ENCODE data around the gene MYH7B.
A peak's percentile ranks its signal among the peaks of the same experiment; 100 is the strongest.

MYH7B gene

DNA sequence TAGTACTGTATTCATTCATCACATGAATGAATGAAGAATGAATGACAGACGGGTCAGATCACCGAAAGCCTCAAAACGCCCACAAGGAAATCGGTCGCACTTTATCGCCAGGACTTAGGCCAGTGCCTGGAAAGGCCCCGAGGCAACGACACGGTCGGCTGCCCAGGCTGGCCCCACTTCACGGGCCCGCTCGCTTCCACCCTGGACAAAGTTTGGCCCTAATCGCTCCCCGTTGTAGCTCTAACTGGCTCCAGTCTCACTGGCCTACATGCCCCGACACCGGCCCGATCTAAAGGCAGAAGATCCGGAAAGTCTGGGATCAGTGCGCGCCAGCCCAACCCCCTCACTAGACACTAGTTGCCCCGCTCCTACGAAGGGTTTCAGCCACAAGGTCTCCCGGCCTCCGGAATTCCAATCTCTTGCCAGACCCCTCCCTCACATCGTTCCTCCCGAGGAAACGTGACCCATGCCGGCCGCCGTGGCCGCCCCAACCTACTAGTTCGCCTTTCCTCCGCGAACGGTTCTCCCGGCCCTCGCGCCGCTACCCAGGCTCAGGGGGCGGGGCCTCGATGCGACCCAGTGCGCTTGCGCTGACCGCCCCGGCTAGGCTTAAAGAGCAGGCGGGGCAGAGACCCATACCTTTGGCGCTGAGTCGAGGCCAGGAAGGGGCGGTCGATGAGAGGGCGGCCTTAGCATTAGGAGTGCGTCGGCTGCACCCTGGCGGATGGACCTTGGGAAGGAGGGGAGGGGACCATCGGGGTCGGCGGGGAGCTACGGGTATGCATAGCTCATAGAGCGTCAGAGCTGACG is at the start of gene MYH7B, which contains the start of gene GSS:
Gene MYH7B, plus strand, starts transcription at position 638 of the 810 bp plus-strand sequence. CDS start 22,138 bp downstream, outside the sequence.
Gene GSS, minus strand, starts transcription at position 576 of the 810 bp plus-strand sequence. CDS start 3,954 bp downstream, outside the sequence.
- peak; percentile 94 for DNase-seq (ENCODE audit: low read depth, low spot score)

DNA sequence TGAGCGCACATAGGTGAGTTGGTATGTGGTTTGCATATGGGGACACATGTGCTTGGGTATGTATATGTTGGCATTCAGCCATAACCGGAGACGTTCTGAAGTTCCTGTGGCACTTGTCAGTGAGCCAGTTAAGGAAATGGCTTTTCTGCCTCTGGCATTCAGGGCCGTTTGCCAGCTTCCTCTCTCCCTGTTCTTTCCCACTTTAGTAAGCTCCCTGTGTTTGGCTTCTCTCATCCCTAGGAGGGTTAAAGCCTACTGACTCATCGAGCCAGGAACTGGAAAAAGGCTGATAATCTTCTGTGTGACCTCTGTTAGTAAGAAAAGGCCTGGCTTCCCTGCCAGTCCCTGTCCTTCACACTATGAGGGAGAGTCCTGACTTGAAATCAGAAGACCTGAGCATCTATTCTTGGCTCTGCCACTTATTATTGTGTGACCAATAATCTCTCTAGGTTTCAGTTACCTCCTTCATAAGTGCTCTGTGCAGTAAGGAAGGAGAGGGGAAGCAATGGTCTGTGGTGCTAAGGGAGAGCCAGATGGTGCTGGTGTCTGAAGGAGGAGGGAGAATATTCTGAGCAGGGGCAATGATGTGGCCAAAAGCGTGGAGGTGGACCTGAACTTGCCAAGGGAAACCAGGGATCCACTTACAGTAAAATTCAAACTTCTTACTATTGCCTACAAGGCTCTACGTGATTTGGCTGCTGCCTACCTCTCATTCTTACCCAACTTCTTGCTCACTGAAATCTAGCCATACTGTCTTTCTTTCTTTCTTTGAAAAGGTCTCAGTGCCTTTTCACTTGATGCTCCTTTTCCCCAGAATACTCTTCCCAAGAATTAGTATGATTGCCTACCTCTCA is 47.8 kb upstream of the MYH7B start:
- no peak for DNase-seq (ENCODE audit: low read depth, low spot score)

DNA sequence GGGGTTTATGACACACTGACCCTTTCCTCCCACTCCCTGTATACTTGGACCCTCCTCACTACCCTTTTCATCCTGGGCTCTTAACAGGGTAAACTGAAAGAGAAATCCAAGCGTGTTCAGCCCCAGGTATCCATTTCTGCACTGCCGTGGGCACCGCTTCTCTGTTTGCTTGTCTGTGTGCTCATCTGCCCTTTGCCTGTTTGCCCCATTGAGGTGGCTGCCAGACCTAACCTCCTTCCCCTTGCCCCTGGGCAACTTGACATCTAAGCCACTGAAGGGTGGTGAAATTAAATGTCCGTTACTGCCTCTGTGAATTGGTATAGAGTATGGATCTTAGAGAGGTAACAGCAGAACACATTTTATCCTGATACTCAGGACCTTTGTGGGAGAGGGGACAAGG is 40.5 kb upstream of the MYH7B start:
- DNase-seq (ENCODE audit: low read depth, low spot score) = no peak

DNA sequence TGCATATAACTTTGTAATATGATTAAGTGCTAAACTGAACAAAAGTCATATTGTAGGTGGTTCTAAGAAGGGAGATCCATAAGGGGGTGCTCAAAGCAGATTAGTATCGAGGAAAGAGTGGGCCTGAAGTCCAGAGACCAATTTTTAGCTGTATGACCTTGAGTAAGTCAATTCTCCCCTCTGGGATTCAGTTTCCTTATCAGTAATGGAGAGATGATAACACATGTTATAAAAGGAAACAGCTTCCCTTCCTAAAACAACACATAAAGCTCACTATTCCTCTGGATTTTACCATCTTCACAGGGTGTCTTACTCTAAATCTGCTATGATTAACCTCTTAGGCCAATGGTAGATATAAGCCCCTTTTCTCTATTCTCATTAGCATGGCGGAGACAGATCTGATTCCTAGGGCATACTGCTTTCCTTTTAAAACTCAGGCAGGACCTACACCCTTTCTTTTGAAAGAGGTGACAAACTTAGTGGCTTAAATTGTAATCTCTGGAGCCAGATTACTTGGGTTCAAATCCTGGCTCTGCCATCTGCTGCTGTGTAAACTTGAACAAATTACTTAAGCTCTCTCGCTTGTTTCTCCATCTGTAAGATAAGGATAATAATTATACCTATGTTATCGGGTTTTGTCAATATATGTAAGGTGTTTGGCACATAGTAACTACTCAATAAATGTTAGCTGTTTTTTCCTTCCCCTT is 39.8 kb upstream of the MYH7B start:
- DNase-seq (ENCODE audit: low read depth, low spot score) = no peak

DNA sequence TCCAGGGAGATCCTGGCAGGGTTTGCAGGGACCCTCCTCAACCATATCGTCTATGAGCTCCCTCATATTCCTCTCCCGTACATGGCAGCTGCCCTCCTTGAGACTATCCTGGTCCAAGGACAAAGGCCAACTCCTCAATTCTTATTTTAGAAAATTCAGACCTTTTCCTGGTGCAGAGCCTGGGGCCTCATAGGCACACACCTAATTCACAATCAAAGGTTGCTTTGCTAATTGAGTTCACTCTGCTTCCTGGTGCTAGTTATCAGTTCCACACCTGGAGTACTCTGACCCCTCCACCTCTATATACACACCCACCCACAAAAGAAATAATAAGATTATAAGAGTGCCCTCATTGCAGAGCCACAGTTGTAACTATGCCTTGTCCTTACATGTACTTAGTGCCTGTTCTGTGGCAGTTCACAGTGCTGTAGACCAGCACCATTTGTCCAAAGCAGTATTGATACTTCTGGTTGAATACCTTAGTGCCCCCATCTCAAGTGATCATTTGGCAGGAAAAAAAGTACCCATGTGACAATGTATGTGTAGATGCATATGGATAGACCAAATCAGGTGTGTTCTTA is 38.8 kb upstream of the MYH7B start:
- no peak for DNase-seq (ENCODE audit: low read depth, low spot score)

DNA sequence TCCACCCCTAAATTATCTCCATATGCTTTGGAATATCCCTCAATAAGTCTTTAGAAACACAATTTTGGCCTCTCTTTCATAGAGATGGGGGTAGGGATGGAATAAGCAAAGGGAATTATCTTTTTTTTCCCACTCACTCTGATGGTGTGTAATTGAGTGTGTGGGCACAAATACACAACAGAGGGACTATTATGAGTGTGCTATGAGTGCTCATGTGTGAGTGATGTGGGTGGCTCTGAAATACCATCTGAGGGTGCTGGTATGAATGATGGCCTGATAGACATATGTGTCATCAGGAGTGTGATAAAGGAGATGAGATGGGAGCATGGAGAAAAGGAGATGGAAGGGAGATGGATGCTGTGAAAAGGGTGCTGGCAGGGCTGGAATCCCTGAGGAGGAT is 35.6 kb upstream of the MYH7B start:
- no peak for DNase-seq (ENCODE audit: low read depth, low spot score)

DNA sequence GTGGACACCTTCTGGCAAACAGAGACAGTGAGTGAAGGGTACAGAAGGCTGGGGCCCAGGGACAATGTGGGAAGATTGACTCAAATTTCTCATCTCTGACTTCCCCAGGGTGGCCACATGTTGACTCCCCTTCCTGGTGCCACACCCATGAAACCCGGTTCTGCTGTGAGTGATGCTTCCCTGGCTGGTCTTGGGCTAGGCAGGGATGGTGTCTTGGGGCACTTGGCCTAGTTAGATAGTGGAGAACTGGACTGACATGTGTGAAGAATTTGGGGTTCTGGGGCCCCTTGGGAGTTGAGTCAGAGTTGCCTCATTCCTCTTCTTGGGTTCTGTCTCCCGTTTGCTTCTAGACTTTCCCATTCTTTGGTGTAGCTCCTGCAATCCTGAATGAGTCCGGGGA is 34.2 kb upstream of the MYH7B start:
- DNase-seq (ENCODE audit: low read depth, low spot score) = no peak

DNA sequence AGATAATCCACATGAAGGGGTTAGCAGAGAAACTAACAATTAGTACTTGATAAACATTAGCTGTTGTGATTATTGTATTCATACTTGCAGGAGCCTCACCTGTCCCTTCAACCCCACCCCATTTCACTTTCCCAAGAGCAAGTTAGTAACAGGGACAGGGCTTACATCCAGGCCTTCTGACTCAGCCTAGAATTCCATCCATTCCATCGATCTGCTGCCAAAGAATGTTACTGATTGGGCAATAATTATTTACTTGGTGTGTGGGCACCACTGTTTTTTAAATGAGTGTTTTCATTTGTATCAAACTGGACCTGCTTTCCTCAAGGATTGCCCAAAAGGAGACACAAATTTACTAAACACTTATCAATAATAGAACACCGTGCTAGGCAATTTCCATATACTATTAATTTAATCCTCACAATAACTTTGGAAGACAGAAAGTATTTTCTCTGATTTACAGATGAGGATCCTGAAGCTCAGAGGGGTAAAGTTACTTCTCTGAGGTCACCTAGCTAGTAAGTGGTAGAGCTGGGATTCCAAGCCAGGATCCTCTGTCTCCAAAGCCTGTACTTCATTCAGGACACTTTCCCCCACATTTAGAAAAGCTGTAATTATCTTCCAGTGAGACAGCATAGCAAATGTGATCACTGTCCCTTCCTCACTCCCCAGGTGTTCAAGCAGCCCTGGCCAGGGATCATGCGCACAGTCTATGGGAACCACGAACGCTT is 32.9 kb upstream of the MYH7B start:
- no peak for DNase-seq (ENCODE audit: low read depth, low spot score)

DNA sequence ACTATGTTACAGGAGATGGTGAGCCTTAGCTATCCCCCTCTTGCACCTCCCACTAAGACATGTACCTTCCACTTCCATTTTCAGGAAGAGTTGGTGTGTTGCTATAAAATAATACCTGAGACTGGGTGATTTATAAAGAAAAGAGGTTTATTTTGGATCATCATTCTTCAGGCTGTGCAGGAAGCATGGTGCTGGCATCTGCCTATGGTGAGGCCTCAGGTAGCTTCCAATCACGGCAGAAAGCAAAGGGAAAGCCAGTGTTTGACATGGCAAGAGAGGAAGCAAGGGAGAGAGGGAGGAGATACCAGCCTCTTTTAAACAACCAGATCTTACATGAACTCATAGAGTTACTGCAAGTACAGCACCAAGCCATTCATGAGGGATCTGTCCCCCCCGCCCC is 32.3 kb upstream of the MYH7B start:
- DNase-seq (ENCODE audit: low read depth, low spot score) = no peak

DNA sequence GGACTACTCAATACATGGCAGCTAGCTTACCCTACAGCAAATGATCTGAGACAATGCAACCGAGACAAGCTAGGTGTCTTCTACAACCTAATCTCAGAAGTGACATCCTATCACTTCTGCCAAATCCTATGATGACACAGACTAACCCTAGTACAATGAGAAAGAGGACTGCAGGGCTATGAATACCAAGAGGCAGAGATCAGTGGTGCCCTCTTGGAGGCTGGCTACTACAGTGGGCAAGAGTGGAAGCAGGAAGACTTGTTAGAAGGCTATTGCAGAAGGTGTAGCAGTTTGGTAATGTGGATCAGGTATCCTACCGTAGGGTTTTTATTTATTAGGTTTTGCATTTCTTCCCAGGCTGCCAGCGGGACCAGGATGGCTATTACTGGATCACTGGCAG is 30.3 kb upstream of the MYH7B start:
- no peak for DNase-seq (ENCODE audit: low read depth, low spot score)

DNA sequence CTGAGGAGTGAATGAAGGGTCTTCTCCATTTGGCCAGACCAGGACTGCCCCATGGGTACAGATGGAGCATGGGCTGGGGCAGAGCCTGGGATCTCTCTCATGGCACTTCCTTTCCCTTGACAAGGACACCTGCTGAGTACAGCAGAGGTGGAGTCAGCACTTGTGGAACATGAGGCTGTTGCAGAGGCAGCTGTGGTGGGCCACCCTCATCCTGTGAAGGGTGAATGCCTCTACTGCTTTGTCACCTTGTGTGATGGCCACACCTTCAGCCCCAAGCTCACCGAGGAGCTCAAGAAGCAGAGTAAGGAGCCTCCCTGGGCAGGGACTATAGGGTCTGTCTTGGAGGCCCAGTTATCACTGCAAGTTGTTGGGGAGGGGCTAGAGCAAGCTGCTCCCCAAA is 29.7 kb upstream of the MYH7B start:
- no peak for DNase-seq (ENCODE audit: low read depth, low spot score)

DNA sequence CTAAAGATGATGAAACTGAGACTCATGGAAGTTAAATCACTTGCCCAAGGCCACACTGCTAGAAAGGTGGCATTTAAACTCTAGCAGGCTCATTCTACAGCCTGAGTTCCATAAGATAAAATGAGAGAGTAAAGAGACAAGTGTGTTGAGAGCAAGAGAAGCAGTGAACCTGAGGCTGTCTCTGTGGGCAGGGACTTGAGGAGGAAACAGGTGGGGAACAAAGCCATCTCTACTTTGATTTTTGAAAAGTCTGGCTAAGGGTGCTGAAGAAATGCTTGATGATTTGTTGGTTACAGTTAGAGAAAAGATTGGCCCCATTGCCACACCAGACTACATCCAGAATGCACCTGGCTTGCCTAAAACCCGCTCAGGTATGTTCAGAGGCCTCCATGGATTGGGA is 29.1 kb upstream of the MYH7B start:
- no peak for DNase-seq (ENCODE audit: low read depth, low spot score)

DNA sequence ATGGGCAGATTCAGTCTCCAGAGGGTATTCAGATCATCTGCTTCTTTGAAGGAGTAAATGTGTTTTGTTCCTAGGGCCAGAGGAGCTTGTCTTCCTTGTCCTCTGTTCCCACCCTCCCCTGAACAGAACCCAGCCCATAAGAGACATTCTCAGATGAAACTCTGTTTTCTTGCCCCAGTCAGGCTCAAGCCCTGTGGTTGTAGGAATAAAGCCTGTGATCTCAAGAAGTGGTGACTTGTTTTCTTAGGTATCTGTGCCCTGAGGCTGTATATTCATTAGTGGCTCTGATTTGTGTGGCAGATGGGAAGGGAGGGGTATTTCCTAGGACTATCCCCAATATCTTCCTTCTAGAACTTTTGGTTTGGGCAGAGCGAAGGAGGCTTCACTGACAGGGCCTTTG is 27.9 kb upstream of the MYH7B start:
- DNase-seq (ENCODE audit: low read depth, low spot score) = no peak

DNA sequence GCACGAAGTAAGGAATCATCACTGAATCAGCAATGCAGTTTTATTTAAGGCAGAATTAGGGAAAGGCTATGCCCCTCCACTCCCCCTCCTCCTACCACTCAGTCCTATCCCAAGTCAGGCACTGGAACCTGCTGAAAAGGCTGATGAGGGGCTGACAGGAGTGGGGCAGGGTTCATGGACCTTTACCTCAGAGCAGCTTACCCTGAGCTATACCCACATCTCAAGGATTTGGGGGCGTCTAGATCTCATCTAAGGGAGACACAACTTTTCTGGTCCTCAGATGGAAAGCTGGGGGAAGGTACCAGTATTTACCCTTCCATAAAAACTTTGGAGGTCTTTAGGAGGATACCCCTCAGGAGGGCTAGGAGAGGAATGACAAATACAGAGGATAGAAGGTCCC is 27.3 kb upstream of the MYH7B start:
- no peak for DNase-seq (ENCODE audit: low read depth, low spot score)

DNA sequence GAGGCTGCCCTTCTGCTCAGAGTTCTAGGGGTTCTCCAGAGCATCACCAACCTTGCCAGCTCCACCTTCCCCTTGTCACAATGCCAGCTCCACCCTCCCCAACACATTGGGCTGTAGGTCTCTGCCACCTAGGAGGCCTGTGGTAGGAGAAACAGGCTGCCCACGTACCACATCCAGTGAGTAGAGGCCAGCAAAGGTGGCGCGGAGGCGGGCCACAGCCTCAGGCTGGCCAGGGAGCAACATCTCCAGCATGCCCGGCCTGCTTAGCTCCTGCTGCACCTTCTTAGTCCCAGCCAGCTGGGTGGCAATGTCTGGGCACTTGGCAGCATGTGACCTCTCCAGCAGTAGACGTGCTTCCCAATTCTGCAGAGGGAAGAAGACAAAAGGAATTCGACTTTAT is 23.9 kb upstream of the MYH7B start:
- no peak for DNase-seq (ENCODE audit: low read depth, low spot score)

DNA sequence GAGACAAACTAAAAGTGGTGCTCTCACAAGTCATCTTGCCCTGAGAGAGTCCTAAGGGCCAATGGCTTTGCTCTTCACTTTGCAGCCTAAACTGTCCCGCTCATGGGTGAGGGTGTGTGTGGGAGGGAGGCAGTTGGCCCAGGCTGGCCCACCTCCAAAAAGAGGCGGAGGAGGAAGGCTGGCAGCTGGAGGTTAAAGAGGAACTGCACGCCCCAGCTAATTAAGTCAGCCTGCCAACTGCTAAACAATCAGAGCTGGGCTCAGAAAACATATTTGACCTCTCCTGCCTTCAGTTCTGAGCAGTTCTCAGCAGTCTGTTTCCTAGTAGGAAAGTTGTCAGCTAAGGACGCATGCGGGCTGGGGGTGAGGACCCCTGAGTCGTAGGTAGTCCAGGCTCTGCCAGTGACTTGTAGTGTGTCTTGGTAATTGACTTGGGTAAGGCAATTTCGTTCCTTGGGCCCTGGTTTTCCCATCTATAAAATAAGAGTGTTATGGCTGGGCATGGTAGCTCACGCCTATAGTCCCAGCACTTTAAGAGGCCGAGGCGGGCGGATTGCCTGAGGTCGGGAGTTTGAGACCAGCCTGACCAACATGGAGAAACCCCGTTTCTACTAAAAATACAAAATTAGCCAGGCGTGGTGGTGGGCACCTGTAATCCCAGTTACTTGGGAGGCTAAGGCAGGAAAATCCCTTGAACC is 17.1 kb upstream of the MYH7B start:
- DNase-seq (ENCODE audit: low read depth, low spot score) = no peak

DNA sequence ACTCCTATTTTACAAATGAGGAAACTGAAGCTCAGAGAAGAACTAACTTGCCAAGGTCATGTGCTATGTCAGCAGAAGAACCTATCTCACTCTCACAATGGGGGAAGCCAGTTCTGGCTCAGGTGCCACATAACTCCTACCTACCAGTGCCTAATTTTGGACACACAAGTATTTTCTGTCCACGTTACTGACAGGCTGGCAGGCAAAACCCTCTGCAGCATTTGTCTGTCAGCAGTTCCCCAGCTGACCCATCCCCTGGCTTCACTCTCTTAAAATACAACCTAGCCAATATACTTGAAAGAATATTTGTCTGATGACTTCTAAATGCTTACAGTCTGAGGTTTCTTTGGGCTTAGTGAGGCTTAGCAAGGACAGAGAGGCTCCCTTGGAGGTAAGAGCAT is 15.6 kb upstream of the MYH7B start:
- no peak for DNase-seq (ENCODE audit: low read depth, low spot score)

DNA sequence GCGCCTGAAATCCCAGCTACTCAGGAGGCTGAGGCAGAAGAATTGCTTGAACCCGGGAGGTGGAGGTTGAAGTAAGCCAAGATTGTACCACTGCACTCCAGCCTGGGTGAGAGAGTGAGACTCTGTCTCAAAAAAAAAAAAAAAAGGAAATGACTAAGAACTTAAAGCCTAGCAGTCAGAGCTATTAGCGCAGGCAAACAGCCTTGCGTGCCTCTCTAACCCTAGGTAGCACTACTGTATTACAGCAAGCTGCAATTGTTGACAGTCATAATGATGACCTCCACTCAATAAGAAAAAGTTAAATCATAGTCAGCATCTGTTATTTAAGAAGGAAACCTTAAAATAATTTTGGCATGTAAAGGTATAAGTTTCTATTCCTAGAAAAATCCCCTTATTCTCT is 14.4 kb upstream of the MYH7B start:
- DNase-seq (ENCODE audit: low read depth, low spot score) = no peak

DNA sequence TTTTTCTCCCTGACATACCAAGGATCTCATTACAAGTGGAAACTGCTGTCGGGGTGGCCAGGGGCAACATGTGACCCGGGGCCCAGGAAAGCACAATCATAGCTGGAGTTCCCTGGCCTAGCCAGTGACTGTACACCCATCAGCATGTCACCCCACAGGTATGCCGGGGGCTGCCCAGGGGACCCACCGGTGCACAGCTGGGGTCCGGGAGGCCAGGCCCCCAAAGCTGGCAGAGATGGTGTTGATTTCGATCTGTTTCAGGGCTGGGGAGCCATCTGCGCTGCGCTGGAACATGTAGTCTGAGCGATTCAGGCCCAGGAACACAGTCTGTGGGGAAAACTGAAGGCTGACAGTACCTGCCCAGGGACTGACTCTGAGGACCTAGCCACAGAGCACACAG is 13.4 kb upstream of the MYH7B start:
- no peak for DNase-seq (ENCODE audit: low read depth, low spot score)

DNA sequence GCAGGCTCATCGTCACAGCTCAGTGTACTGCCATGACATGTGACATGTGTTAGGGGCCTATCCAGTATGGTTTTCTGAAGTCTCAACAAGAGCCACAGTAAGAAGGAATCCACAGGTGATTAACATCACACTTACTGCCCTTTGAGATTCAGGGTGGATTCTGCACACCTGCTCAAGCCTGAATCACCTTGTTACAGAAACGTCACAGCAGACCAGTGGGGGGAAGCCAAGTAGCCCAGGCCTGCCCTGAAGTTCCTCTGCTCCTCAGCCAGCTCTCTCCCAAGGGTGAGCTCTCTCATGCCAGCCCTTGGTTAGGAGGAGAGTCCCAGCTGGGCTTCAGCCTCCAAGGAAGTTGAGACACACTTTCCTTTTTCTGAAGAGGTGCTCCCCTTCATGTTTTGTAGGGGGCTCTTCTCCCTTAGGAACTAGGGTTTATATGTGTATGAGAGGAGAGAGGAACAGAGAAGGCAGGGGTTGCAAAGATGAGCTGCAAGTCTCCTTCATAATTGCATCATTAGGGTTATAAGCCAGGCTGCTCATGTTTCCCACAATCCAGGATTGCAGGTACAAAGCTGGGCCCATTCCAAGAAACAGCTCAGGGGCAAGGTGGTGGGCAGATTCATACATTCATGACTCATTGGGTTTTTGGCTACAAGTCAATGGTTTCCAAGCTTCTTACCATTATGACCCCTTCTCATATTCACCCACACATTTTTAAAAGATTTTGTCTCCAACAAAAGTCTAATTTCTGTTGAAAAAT is 11.7 kb upstream of the MYH7B start:
- DNase-seq (ENCODE audit: low read depth, low spot score) = no peak
